Measurements from ENCODE around the gene TTF2. TPM values are rescaled to one million over a fixed set of nuclear protein-coding genes. Genes with fewer than 3 reads are reported as not detected.
"Not testable (repeated sequence)": the region's sequence is repeated elsewhere in the genome, so short reads cannot be mapped to it uniquely, and the experiment has no call there.

Gene TTF2
- polyA plus RNA-seq, 3 donors = 21.2 to 24.0 (median 23.2) TPM

DNA sequence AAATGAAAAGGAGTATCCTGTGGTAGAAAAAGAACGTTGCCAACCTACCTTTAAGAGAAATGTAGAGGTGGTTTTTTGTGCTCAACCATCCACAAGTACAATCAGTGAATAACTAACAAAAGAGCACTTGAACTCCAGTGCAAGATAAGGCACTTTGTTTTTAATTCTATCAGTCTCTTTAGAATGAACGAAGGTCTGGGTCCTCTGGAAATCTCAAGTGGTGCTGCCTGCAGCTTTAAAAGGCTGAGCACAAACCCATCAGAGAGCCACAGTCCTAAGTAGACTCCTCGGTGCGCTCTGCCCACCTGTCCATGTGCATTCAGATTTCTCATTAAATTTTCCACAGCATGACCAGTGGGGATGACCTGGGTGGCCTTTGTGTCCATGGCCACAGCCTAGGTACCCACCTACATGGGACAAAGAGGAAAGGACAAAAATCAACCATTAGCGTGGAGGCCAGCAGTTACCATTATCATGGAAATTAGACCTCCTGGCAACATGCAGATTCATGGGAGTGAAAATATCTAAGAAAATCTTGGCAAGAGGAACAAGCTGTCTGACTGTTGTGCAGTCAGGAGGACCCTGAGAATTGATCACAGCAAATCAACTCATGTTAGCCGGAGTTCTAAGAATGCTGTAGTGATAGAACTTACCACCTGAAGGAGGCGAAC lies 52.1 kb downstream of the TTF2 start:
- DNase-seq (ENCODE audit: extremely low read depth in 1 of 11, low read depth in 9 of 11, low spot score in 4 of 11) = no peak

DNA sequence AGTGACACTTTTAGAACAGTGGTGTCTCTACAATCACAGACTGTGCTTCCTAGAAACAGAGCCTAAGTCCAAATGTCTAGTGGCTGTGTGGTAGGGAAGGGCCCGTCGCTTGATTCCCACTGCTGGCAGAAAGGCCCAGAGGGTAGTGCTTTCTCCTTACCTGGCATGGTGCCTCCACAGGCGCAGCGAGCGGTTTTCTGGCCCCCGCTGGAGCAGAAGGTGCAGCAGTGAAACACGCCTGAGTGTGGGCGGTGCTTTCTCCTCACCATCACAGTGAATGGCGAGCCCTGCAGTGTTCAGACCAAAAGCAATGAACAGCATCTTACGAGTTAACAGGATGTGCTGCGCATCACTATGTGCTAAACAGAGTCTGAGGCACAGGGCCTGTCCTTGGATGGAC lies 53.1 kb downstream of the TTF2 start:
- DNase-seq (ENCODE audit: extremely low read depth in 1 of 11, low read depth in 9 of 11, low spot score in 4 of 11) = no peak

DNA sequence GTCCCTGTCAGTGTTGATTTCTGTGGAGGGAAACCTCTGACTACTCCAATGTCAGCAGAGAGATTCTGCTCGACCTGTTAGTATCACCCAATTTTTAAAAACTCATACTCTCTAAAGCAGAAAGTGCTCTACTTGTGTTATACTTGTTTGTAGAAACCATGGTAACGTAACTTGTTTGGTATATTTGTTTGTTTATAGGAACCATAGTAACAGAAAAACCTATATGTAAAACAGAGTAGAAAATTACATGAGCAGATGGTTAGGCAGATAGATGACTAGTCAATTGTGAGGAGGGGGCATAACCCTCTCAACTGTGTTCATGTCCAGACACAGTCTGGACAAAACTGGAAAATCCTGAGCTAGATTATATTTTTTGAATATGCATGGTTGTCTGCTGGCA lies 54.8 kb downstream of the TTF2 start:
- DNase-seq (ENCODE audit: extremely low read depth in 1 of 11, low read depth in 9 of 11, low spot score in 4 of 11) = no peak

DNA sequence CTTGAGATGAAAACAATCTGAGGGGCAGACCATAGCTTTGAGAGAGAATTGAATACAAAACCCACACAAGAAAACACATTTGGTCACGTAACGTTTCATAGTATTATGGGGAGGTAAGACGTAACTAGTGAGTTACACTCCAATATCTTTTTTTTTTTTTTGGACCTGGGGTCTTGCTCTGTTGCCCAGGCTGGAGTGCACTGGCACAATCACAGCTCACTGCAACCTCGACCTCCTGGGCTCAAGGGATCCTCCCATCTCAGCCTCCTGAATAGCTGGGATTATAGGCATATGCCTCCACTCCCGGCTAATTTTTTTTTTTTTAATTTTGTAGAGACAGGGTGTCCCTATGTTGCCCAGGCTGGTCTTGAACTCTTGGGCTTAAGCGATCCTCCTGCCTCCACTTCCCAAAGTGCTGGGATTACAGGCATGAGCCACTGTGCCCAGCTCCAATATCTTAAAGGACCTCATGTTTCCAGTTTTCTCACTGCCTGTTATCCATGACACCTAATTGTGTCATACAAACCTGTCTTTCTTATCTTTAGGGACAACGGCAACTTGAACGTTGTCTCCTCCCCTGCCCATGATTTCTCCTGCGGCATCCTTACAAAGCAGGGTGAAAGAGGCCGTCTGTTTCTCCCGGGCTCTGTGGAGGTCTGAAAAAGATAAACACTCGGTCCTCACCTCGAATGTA lies 56.1 kb downstream of the TTF2 start:
- no peak for DNase-seq (ENCODE audit: extremely low read depth in 1 of 11, low read depth in 9 of 11, low spot score in 4 of 11)

DNA sequence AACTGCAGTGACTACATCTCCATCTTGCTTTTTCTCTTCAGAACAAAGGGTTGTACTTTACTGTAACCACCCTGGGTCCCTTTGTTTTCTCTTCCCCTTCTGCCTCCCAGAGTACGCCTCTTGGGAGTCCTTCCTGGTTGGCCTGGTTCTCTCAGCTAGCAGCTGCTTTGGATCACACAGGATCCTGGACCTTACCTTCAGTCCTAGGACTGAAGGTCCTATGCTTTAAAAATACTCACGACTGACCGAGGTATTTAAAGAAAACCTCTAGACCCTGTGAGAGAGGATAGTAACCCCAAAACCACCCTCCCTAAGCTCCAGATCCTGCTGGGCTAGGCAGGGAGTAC lies 56.6 kb downstream of the TTF2 start:
- DNase-seq (ENCODE audit: extremely low read depth in 1 of 11, low read depth in 9 of 11, low spot score in 4 of 11) = no peak

DNA sequence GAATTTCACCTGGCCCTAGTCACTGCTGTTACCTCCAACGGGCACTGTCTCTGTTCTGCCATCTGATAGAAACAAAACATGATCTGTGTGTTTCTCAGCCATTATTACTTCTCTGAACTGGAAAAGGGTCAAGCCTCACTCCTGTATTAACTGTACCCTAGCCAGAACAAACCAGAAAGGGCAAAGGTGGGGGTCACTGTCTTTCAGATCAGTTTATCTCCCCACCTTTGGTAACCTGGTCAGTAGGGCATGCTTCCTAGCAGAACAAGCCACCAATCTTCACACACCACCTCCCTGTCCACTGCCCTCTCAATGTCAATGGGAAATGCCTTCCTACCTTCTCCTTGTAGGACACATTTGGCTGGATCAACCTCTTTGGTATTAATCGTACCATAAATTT lies 57.6 kb downstream of the TTF2 start:
- DNase-seq (ENCODE audit: extremely low read depth in 1 of 11, low read depth in 9 of 11, low spot score in 4 of 11) = no peak

DNA sequence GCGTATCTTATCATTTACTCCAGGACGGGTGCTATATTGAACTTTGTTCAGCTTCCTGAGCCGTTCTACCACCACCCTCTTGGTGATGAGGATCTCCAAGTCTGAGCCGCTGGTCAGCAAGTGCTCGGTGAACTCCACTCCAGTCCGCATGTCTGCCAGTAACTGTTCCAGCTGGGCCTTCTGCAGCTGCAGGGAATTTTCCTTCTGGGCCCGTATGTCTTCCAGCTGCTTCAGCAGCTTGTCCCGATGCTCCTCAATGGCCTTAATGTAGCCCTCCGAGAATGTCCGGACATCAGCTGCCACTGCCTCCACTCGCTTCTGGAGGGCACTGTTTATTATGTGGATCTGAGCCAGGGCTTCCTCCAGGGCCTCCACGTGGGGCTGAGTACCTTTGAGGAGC lies 58.0 kb downstream of the TTF2 start:
- no peak for DNase-seq (ENCODE audit: extremely low read depth in 1 of 11, low read depth in 9 of 11, low spot score in 4 of 11)

DNA sequence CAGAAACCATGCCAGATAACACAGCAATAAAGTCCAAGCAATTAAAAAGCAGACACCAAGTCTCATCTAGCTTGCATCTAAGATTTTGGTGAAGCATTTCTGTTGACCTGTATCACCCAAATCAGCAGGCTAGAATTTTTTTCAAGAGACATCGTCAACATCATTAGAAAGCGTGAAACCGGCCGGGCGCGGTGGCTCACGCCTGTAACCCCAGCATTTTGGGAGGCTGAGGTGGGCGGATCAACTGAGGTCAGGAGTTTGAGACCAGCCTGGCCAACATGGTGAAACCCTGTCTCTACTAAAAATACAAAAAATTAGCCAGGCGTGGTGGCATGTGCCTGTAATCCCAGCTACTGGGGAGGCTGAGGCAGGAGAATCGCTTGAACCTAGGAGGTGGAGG lies 59.0 kb downstream of the TTF2 start:
- DNase-seq (ENCODE audit: extremely low read depth in 1 of 11, low read depth in 9 of 11, low spot score in 4 of 11) = not testable (repeated sequence)

DNA sequence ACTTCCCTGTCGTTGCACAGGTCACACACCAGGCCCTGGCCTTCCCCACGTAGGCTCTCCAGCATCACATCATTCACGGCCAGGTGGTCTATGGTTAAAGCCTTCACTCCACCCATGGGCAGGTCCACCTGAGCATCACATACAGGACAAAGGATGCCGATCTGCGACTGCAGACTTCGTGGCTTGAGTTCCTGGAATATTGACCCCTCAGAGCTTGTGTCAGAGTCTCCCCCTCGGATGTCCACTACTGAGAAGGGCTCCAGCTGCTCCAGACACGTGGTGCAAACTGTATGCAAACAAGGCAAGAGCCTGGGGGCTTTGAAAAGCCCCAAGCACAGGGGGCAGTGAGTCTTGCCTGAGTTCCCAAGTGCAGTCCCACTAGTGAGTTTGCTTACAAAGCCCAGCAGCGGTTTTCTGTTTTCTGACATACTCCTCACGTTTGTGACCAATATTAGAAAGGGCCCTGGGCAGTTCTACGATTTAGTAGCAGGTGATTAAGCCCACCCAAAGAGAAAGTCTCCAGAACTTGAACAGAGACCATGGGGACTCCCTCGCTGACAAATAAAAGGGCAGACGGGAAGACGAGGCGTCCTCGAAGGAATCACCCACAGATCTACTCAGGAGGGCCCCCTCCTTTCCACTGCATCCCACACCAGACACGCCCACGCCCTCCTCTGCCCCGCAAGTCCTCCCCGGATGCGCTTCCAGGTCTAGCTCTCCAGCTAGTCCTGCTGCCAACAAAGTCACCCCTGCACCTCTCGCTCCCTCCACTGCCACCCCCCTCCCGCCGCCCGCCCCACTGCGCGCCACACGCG lies 60.9 kb downstream of the TTF2 start:
- peak in 8 of 11 donors; percentile 9 to 57 (median 42) for DNase-seq (ENCODE audit: extremely low read depth in 1 of 11, low read depth in 9 of 11, low spot score in 4 of 11)

DNA sequence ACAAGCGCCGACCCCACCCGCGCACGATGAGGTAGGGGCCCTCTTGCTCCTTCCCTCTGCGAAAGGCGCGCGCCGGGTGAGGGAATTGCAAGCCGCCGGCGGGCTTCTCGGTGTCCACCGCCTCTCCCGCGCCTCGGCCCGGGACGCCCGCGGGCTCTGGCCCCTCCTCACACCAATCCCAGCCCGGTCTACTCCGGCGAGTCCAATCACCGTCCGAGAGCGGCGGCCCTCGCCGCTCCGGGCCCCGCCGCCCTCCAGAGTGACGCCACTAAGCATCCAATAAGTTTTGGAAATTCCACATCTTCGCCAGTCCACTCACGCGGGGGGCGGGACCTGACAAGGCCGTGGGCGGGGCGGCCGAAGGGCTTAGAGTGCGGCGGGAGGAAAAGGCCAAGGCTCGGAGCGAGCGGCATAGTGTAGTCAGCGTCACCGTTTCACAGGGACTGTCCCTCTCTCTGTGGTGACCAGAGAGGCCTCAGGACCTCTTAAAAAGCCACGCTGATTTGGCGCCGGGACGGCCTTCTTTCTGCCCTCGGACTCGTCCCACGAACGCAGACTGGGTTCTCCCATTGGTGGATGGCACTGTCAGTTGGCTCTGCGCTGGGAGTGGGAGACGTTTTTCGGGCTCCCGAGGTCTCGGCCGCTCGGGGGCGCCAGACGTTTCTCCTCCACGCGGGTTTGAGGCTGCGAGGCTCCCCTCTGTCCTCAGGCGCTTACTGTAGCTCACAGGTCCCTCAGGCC lies 61.6 kb downstream of the TTF2 start, which contains the start of gene TRIM45:
TRIM45 (minus strand) TSS at position 161 of the 741 bp plus-strand sequence. CDS start 548 bp downstream, outside the sequence.
- DNase-seq (ENCODE audit: extremely low read depth in 1 of 11, low read depth in 9 of 11, low spot score in 4 of 11) = peak; percentile 91 to 97 (median 95)

DNA sequence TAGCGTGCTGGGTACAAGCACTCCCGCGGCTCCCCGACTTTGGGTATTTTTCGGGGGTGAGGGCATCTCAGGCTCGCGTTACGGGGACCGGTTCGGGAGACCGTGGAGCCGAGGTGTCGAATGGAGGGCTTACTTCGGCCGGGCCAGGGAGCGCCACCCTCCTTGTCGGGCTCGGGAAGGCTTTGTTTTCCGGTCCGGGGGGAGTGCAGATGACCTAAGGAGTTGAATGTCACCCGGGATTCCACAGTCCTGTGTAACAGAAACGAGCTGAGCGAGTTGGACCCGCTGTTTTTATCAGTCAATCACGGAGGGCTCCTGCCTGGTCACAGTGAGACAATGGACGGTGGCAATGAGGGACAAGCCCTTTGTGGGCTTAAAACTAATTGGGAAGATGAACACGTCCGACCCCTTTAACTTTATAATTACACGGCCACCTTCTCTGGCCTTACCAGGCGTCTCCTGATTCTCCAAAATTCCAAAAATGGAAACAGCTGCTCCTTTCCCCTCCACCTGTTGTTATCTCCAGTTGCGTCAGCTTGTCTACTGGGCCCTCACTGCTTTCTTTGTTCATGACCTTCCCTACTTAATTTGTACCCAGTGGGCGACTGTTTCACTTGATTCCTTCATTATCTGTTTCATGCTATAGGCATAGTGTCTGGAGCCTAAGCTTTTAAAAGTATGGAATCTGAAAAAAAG lies 62.4 kb downstream of the TTF2 start:
- no peak for DNase-seq (ENCODE audit: extremely low read depth in 1 of 11, low read depth in 9 of 11, low spot score in 4 of 11)

DNA sequence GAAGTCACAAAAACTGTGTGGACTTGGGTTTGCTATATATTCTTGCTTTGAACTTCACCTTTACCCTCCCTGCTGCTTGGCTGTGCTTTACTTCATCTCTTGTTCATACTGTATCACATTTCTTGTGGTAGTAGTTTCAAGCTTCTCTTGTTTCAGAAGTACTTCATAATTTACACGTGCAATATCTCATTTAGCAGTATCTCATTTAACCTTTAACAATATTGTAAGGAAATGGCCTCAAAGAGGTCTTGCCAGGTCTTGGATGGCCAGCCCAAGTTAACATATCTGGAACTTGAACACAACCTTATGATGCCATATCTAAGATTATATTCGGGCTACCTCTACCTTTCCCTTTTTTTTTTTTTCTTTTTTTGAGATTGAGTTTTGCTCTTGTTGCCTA lies 63.1 kb downstream of the TTF2 start:
- DNase-seq (ENCODE audit: extremely low read depth in 1 of 11, low read depth in 9 of 11, low spot score in 4 of 11) = no peak

DNA sequence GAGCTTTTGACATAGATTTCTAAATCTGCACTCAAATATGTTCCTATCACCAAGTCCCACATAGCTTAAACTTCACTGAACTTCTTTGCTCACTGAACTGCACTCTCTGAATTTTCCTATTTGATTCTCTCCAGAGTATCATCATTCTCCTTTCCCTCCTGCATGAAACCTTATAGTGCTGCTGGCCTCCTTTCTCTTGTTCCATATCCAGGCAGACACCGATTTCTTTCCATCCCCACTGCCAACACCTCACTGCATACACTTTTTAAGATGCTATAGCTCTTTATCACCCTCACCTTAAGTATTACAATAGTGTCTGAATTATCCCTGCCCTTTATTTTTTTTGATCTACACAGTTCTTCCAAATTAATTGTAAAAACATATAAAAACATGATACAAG lies 64.5 kb downstream of the TTF2 start:
- DNase-seq (ENCODE audit: extremely low read depth in 1 of 11, low read depth in 9 of 11, low spot score in 4 of 11) = no peak

DNA sequence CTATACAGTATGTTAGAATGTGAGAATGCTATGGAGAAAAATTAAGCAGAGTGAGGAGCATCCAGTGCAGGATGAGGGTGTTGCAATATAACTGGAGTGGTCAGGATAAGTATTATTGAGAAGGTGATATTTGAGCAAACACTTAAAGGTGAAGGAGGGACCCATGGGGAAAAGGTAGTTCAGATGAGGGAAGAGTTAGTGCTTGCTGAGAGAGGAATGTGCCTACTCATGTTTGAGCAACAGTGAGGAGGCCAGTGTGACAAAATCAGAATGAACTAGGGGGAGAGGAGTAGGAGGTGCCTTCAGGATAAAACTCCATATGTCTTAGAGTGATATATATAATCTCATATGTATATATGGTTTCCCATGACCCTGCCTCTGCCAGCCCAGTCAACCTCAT lies 67.7 kb downstream of the TTF2 start:
- no peak for DNase-seq (ENCODE audit: extremely low read depth in 1 of 11, low read depth in 9 of 11, low spot score in 4 of 11)

DNA sequence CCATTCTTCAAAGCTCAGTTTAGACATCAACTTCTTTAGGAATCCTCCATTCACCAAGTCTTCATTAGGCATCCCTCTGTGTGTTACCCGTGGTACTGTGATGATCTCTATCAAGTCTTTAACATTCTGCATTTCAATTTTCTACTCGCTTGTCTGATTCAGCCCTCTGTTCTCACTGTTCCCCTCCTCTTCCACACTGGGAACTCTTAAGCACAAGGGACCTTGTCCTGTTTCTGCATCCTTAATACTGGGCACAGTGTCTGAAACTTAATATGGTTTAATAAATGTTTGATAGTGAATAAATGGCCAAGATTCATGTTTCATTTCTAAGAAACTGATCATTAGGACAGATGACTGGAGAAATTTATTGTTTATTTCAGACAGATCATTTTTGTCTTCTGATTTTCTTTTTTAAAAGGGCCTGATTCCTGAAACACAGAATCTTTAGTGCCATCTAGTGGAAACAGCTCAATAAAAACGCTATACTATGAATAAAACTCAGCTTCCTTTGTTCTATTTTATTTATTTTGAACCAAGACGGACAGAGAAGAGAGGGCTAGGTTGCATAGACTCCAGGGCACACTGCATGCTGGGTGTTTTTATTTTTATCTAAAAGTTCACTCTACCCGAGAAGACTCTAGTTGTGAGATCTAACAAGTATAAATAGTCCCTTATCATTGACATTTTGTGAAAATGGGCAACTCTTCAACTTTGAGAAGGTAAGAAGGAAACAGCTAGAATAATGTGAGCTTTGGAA lies 68.4 kb downstream of the TTF2 start:
- peak in 6 of 11 donors; percentile 16 to 43 (median 30) for DNase-seq (ENCODE audit: extremely low read depth in 1 of 11, low read depth in 9 of 11, low spot score in 4 of 11)

DNA sequence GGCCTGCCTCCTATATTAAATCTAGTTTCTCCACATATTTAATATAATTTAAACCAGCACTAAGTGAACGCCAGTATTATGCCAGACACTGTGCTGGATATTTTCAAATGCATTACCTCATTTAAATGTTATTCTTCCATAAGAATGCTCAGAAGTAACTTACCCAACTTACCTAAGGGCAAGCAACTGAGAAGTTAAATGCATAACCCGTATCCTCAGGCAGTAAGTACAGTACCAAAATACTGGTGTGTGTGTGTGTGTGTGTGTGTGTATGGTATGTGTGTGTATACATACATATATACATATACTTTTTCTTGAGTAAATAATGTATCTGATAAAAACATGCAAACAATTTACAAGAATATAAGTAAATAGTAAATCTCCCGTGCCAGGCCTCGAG lies 70.4 kb downstream of the TTF2 start:
- DNase-seq (ENCODE audit: extremely low read depth in 1 of 11, low read depth in 9 of 11, low spot score in 4 of 11) = no peak

DNA sequence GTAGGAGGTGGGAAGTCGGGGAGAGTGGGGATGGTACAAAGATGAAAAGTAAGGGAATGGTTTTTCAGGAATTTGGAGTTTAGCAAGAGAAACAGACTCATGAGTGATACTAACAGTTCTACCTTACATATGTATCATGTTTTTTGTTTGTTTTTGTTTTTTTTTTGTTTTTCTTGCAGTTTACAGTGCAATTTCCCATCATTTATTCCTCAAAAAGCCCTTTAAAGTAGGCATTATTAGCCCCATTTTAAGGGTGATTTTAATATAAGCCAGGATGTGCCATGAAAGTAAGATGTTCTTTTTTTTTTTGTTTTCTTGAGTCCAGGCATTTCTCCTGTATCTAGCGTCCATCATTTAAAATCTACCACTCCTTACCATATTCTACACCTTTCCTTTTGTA lies 75.2 kb downstream of the TTF2 start:
- DNase-seq (ENCODE audit: extremely low read depth in 1 of 11, low read depth in 9 of 11, low spot score in 4 of 11) = no peak

DNA sequence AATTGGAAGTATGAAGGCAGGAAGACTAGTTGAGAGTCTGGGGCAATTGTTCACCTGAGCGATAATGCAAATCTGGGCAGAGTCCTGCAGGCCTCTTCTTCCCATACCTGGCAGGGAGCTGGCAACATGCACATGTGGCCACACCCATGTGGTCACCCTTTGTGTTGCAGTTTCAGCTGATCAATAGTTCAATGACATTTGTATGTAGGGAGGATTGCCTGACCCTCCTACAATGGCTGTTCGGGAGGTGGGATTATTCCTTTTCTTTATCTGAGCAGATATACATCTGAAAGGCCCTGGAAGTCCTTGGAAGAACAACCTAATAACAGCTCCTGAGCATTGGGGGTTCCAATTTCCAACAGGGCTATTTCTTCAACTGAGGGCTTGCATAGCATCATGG lies 76.6 kb downstream of the TTF2 start:
- DNase-seq (ENCODE audit: extremely low read depth in 1 of 11, low read depth in 9 of 11, low spot score in 4 of 11) = no peak

Measured in renal cortex interstitium (tissue), 11 donors.